ENCODE results near the gene GNG5.

GNG5 gene

DNA sequence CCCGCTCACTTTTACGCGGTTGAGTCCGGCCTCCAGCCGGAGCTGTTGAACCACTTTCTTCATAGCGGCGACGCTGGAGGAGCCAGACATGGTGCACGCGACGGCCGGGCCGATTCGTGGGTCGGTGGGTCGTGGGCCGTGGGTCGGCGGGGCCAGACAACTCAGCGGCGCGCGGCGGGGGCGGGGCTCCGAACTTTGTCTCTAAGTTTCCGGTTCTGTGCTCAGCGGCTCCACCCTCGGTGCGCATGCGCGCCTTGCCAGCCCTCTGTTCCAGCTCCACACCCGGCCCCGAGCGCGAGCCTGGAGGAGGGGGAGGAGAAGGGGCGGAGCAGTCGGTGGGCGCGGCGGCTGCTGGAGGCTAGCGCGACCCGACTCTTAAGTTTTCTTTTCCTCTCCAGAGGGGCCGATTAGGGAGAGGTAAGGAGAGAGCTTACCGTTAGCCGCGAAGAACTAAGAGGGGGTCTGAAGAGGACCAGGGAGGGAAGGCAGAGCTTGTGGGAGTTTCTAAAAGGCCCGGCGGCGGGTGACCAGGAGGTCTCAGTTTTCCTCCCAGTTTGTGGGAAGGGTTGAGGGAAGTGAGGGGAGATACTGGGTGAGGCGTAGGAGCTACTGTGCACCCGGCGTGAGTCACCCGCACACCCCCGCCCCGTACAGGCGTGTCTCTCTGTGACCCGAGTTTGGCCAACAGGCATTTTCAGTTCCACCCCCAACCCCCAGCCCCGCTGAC is at the start of gene GNG5, which contains the start of gene SPATA1:
GNG5 (minus strand) TSS at position 580 of the 727 bp plus-strand sequence; CDS start at position 90, 490 bp downstream.
SPATA1 (plus strand) TSS at position 385 of the 727 bp plus-strand sequence. CDS start 9,974 bp downstream, outside the sequence.
- DNase-seq (ENCODE audit: extremely low read depth, low read depth) = peak; percentile 92
- TF ChIP-seq CTCF (IDR thresholded peaks at IDR 0.05; ENCODE audit: low read depth, low read length) = no peak

DNA sequence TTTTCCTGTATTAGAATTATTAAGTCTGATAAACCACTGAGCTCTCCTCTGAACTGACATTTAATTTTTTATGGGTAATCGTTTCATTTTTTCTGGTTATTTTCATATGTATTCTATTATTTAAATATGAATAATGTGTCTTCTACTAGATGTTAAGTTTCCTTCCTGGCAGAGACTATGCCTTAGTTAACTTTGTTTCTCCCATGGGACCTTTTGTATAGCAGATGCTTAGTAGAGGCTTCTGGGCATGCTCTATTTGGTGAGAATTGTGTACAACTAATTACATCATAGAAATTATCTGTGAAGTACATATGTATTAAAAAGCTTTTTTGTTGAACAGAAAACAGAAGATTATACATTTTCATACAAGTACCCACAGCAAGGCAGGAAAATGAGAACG is 44.4 kb upstream of the GNG5 start:
- DNase-seq (ENCODE audit: extremely low read depth, low read depth) = no peak
- TF ChIP-seq CTCF (IDR thresholded peaks at IDR 0.05; ENCODE audit: low read depth, low read length) = no peak

DNA sequence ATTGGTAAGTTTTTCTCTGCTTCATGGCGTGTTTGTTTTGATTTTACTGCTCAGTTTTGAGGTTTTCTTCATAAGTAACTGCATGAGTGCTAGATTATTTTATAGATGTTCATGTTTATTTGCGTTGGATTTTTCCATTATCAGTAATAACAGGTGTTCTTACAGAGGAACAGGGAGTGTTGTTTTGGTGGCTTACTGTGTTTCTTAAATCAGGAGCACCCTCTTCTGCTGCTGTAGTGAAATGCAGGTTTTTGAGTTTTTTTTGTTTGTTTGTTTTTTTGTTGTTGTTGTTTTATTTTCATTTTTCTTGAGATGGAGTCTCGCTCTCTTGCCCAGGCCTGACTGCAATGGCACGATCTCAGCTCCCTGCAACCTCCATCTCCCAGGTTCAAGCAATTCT is 35.3 kb upstream of the GNG5 start:
- peak; percentile 9 for TF ChIP-seq CTCF (IDR thresholded peaks at IDR 0.05; ENCODE audit: low read depth, low read length)
- no peak for DNase-seq (ENCODE audit: extremely low read depth, low read depth)

DNA sequence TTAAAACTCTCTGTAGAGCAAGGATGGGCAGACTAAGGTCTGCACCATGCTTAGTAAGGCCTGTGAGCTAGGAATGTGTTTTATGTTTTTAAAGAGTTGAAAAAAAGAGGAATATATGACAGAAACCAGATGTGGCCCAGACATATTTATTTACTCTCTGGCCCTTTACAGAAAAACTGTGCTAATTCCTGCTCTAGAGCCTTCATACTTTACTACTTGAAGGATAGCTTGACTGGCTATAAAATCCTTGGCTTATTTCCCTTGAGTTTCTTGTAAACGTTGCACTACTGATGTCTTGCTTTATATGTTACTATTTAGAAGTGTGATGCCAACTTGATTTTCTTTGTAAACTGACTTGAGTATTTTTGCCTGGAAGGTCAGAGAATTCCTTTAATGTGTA is 34.4 kb upstream of the GNG5 start:
- peak; percentile 1 for DNase-seq (ENCODE audit: extremely low read depth, low read depth)
- TF ChIP-seq CTCF (IDR thresholded peaks at IDR 0.05; ENCODE audit: low read depth, low read length) = no peak

DNA sequence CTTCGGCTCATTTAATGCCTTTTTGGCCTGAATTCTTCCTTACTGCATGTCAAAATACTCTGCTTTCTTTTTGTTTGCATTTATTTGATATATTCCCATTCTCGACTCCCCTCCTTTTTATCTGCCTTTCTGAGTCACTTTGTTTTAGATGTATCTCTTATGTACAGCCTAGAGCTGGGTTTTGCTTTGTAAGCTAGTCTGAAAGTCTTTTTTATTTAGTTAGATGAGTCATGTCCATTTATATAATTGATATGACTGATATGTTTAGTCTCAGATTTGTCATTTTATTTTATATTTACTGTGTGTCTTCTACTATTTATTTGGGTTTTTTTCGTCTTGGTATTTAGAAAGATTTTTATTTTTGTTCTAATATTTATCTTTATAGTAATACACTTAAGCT is 33.6 kb upstream of the GNG5 start:
- no peak for DNase-seq (ENCODE audit: extremely low read depth, low read depth)
- no peak for TF ChIP-seq CTCF (IDR thresholded peaks at IDR 0.05; ENCODE audit: low read depth, low read length)

GRCh38 chr1:84538599-84538998 is 32.2 kb upstream of the GNG5 start:
- no peak for TF ChIP-seq CTCF (IDR thresholded peaks at IDR 0.05; ENCODE audit: low read depth, low read length)
- no peak for DNase-seq (ENCODE audit: extremely low read depth, low read depth)

DNA sequence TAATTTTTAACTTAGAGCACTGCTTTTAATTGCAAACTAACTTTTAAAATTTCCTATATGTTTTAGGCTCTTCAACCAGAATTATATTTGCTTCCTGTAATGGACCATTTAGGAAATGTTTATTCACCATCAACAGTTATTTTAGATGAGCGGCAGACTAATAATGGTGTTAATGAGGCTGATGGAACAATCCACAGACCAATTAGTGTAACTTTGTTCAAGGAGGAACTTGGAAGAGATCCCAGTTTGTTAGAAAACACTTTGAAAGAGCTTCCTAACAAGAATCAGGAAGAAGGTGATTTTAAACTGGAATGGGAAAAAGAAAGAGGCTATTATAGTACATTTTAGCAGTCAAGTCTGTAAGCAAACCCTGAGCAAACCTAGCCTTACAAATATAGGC is 19.4 kb upstream of the GNG5 start:
- no peak for TF ChIP-seq CTCF (IDR thresholded peaks at IDR 0.05; ENCODE audit: low read depth, low read length)

More for the DNA sequence above, 19.4 kb upstream of the GNG5 start:
- DNase-seq (ENCODE audit: extremely low read depth, low read depth) = no peak
